ENCODE measurements around the gene CST4. TPM values are rescaled to one million over a fixed set of nuclear protein-coding genes. Genes with fewer than 3 reads are reported as not detected.

The CST4 gene
- total RNA-seq, 1 experiment from 2014 or later = not detected

DNA sequence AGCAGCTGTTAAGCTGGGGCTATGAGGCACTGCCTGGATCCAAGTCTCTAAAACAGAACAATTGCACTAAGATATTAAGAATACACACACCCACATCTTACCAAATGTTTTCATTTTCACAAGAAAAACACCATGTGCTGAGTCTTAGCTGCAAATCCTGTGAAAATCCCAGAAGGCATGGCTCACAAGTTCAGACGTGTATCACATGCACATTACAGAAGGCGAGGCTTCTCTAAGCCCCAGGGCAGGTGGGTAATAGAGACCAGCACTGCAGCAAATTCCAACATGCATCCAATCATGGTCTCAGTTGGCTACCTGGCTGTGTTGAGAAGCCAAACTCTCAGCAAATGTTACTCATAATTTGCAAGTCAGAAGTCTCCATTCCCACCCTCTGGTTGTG lies 34.8 kb downstream of the CST4 start:
- intact Hi-C loops (cut with micrococcal nuclease; ENCODE audit: unreplicated experiment) = no loop called here
- no peaks in the 10 kb centered on the region for H3K4me1 Mint-ChIP-seq (ENCODE audit: low read depth, unreplicated experiment)
- H3K27ac Mint-ChIP-seq (ENCODE audit: unreplicated experiment) = no peak overlapping the region
- H3K4me3 Mint-ChIP-seq (ENCODE audit: low read depth, unreplicated experiment) = no peak overlapping the region
- no peak for DNase-seq
- H3K36me3 Mint-ChIP-seq (ENCODE audit: insufficient read depth, unreplicated experiment) = no peaks in the 10 kb centered on the region
- TF ChIP-seq, protein P1, sequence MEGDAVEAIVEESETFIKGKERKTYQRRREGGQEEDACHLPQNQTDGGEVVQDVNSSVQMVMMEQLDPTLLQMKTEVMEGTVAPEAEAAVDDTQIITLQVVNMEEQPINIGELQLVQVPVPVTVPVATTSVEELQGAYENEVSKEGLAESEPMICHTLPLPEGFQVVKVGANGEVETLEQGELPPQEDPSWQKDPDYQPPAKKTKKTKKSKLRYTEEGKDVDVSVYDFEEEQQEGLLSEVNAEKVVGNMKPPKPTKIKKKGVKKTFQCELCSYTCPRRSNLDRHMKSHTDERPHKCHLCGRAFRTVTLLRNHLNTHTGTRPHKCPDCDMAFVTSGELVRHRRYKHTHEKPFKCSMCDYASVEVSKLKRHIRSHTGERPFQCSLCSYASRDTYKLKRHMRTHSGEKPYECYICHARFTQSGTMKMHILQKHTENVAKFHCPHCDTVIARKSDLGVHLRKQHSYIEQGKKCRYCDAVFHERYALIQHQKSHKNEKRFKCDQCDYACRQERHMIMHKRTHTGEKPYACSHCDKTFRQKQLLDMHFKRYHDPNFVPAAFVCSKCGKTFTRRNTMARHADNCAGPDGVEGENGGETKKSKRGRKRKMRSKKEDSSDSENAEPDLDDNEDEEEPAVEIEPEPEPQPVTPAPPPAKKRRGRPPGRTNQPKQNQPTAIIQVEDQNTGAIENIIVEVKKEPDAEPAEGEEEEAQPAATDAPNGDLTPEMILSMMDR (IDR thresholded peaks at IDR 0.05; ENCODE audit: unreplicated experiment) = no peak
- no peaks in the 10 kb centered on the region for H3K27me3 Mint-ChIP-seq (ENCODE audit: unreplicated experiment)
- BruUV-seq (replicated peaks) = no TSS peak
- H3K9me3 Mint-ChIP-seq (ENCODE audit: low read depth, unreplicated experiment) = no peaks in the 10 kb centered on the region
- CTCF ChIA-PET = no interaction called here

DNA sequence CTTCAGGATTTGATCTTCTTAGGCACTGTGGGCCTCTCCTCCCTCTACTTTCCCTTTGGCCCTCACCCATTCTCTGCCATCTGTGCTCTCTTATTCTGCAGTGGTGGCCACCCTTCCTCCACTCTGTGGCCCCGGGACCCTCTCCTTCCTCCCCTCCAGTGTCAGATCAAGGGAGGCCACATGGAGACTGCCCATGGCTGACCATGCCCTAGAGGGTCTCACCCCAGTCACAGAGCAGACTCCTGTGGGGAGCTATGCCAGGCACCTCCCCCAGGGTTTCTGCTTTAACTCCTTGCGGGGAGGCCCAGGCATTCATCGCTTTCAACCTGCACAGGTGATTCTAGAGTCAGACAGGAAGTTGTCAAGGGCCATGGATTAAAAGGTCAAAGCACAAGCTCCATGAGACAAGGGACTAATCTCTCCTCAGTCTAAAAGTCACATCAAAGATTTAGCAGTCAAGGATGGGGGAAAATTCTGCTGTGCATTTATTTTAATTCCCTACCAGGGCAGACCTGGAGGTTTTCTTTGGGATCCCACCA lies 35.4 kb downstream of the CST4 start:
- H3K9me3 Mint-ChIP-seq (ENCODE audit: low read depth, unreplicated experiment) = no peaks in the 10 kb centered on the region
- no peak overlapping the region for H3K4me3 Mint-ChIP-seq (ENCODE audit: low read depth, unreplicated experiment)
- no peak overlapping the region for H3K27ac Mint-ChIP-seq (ENCODE audit: unreplicated experiment)
- no peaks in the 10 kb centered on the region for H3K4me1 Mint-ChIP-seq (ENCODE audit: low read depth, unreplicated experiment)
- no peak for DNase-seq
- no peaks in the 10 kb centered on the region for H3K27me3 Mint-ChIP-seq (ENCODE audit: unreplicated experiment)
- TF ChIP-seq, protein P1 (IDR thresholded peaks at IDR 0.05; ENCODE audit: unreplicated experiment) = no peak
- intact Hi-C loops (cut with micrococcal nuclease; ENCODE audit: unreplicated experiment) = no loop called here
- H3K36me3 Mint-ChIP-seq (ENCODE audit: insufficient read depth, unreplicated experiment) = no peaks in the 10 kb centered on the region
- CTCF ChIA-PET = no interaction called here
- no TSS peak for BruUV-seq (replicated peaks)

GRCh38 chr20:23652926-23653325 lies 35.9 kb downstream of the CST4 start:
- Mint-ChIP-seq H3K9me3 (ENCODE audit: low read depth, unreplicated experiment) (no peaks in the 10 kb centered on the region), H3K27ac (ENCODE audit: unreplicated experiment) (no peak overlapping the region), H3K36me3 (ENCODE audit: insufficient read depth, unreplicated experiment) (no peaks in the 10 kb centered on the region), H3K4me3 (ENCODE audit: low read depth, unreplicated experiment) (no peak overlapping the region), H3K27me3 (ENCODE audit: unreplicated experiment) (no peaks in the 10 kb centered on the region), H3K4me1 (ENCODE audit: low read depth, unreplicated experiment) (no peaks in the 10 kb centered on the region)
- TF ChIP-seq, protein P1 (IDR thresholded peaks at IDR 0.05; ENCODE audit: unreplicated experiment) = no peak
- DNase-seq = no peak
- BruUV-seq (replicated peaks) = no TSS peak
- intact Hi-C loops (cut with micrococcal nuclease; ENCODE audit: unreplicated experiment) = no loop called here
- CTCF ChIA-PET = no interaction called here

DNA sequence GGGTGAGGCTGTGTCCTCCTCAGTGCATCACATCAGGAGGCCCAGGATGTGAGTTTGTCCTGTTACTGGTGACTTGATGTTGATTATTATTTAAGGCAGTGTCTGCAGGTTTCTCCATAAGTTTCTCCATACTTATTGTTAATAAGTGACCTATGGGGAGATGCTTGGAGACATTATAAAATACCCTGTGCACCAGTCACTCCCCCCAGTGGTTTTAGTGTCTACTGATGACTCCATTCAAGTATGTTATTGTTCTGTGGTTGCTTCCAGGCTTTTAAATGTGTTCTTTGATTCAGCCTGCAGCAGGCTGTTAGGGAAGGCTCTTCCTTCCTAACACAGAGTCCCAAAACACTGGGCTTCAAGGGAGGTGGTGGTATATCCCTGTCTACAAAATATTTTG lies 36.5 kb downstream of the CST4 start:
- H3K27ac Mint-ChIP-seq (ENCODE audit: unreplicated experiment) = no peak overlapping the region
- H3K27me3 Mint-ChIP-seq (ENCODE audit: unreplicated experiment) = no peaks in the 10 kb centered on the region

More for the DNA sequence above, 36.5 kb downstream of the CST4 start:
- no peaks in the 10 kb centered on the region for H3K4me1 Mint-ChIP-seq (ENCODE audit: low read depth, unreplicated experiment)
- intact Hi-C loops (cut with micrococcal nuclease; ENCODE audit: unreplicated experiment) = no loop called here
- no peaks in the 10 kb centered on the region for H3K36me3 Mint-ChIP-seq (ENCODE audit: insufficient read depth, unreplicated experiment)
- no peaks in the 10 kb centered on the region for H3K9me3 Mint-ChIP-seq (ENCODE audit: low read depth, unreplicated experiment)
- H3K4me3 Mint-ChIP-seq (ENCODE audit: low read depth, unreplicated experiment) = no peak overlapping the region
- no TSS peak for BruUV-seq (replicated peaks)
- CTCF ChIA-PET = no interaction called here
- DNase-seq = no peak
- TF ChIP-seq, protein P1 (IDR thresholded peaks at IDR 0.05; ENCODE audit: unreplicated experiment) = no peak

All from Calu3 (cell line).